Measurements from ENCODE around the gene TPRX2. TPM values are rescaled to one million over a fixed set of nuclear protein-coding genes. Genes with fewer than 3 reads are reported as not detected.

The TPRX2 gene
- total and polyA plus RNA-seq, 2 of the 13 experiments (the other 11 are each of a cell fraction or from before 2014, with no cell fraction given): not detected

GRCh38 chr19:47826800-47827199 is 32.2 kb upstream of the TPRX2 start:
- CTCF ChIA-PET (ENCODE audit: low intra/inter-chr PET ratio, low total read pairs): no interaction called here
- Histone ChIP-seq H3K79me2 (ENCODE audit: insufficient read depth, low read length) (no peaks in the 10 kb centered on the region), H3K36me3 (replicated peaks in 1 of 2; ENCODE audit: control insufficient read depth in 1 of 2, insufficient read depth in 2 of 2, low read length in 2 of 2) (no peaks in the 10 kb centered on the region), H2AFZ (ENCODE audit: low read length) (no peak overlapping the region), H4K20me1 (ENCODE audit: insufficient read depth, low read length) (no peaks in the 10 kb centered on the region), H3K4me2 (ENCODE audit: low read depth, low read length) (no peak overlapping the region), H3K4me3 (replicated peaks in 1 of 3; ENCODE audit: insufficient read depth in 1 of 3, low read depth in 2 of 3, low read length in 3 of 3) (no peak overlapping the region), H3K9me3 (ENCODE audit: low read length) (no peaks in the 10 kb centered on the region), H3K4me1 (ENCODE audit: insufficient read depth, low read length) (peaks cover 16% of the 10 kb centered on the region; the same call in 1 of the 2 replicates), H3K27me3 (ENCODE audit: control insufficient read depth in 1 of 2, insufficient read depth in 2 of 2, low read length in 2 of 2) (0 out of 5 replicates have a peak, but pooled peaks cover 0 to 5% of the 10 kb centered on the region in 2 experiments), H3K27ac (ENCODE audit: extremely low read length, insufficient read depth, low read length) (no peak overlapping the region), H3K9ac (ENCODE audit: insufficient read depth, low read depth, low read length) (no peak overlapping the region)
- BruUV-seq (replicated peaks): no TSS peak
- ATAC-seq: no peak
- POLR2A ChIA-PET: no interaction called here
- DNase-seq (ENCODE audit: low spot score): no peak
- TF ChIP-seq ATF4 (CRISPR knock-in tag; IDR thresholded peaks at IDR 0.05) (no peak), ARID3A (IDR thresholded peaks at IDR 0.05; ENCODE audit: low read depth, low read length) (no peak), SP1 (IDR thresholded peaks at IDR 0.05) (no peak), SP1 (CRISPR knock-in tag; IDR thresholded peaks at IDR 0.05) (no peak), ZNF24 (IDR thresholded peaks at IDR 0.05) (no peak), MTA1 (CRISPR knock-in tag; IDR thresholded peaks at IDR 0.05; ENCODE audit: borderline replicate concordance) (no peak), BCL3 (CRISPR knock-in tag; IDR thresholded peaks at IDR 0.05) (no peak), DMAP1 (CRISPR knock-in tag; IDR thresholded peaks at IDR 0.05) (no peak), KDM6A (CRISPR knock-in tag; IDR thresholded peaks at IDR 0.05; ENCODE audit: low read depth) (no peak), SALL2 (CRISPR knock-in tag; IDR thresholded peaks at IDR 0.05) (no peak)
- intact Hi-C loops (cut with micrococcal nuclease; ENCODE audit: unreplicated experiment): no loop called here
- 54% methylated on average over 6 of the region's 6 CpGs for WGBS (ENCODE audit: low lambda C conversion rate)
- no peak for FAIRE-seq
- in situ Hi-C loops (cut with HindIII; ENCODE audit: extremely low pct_ligation_motif_present, low pct_unique_long_range_greater_than_20kb): no loop called here
